Neural cell (in vitro differentiated cells): Measurements from ENCODE around the gene TTC31. TPM values are rescaled to one million over a fixed set of nuclear protein-coding genes. Genes with fewer than 3 reads are reported as not detected.

Experiments
- H2AFZ ChIP-seq: fragments of 200-600, 300-800 bp; sonication (generic), shearing (Covaris generic); 2 replicates; pipeline ENCODE4 v1.6.0; 2014; ENCODE audit warnings: low read depth, mild to moderate bottlenecking, antibody characterized with exemption, low read length, moderate library complexity
- H3F3A ChIP-seq: fragments of 200-600 bp; shearing (Covaris generic); 2 replicates; pipeline ENCODE4 v1.6.1; 2016; ENCODE audit warnings: mild to moderate bottlenecking, moderate library complexity, mixed read lengths, antibody characterized with exemption, low read length; ENCODE audit not compliant: insufficient read depth, poor library complexity, severe bottlenecking
- H3K27ac ChIP-seq: fragments of 200-600, 300-800 bp; sonication (generic), shearing (Covaris generic); 2 replicates; pipeline ENCODE4 v1.5.1; 2014; ENCODE audit warnings: mild to moderate bottlenecking, low read length, moderate library complexity
- H3K27me3 ChIP-seq: fragments of 300-800, 200-600 bp; sonication (generic), shearing (Covaris generic); 2 replicates; pipeline ENCODE4 v1.6.0; 2014; ENCODE audit warnings: mild to moderate bottlenecking, low read depth, low read length, moderate library complexity; ENCODE audit not compliant: insufficient read depth
- H3K36me3 ChIP-seq: fragments of 300-800, 200-600 bp; sonication (generic), shearing (Covaris generic); 2 replicates; pipeline ENCODE4 v1.5.1; 2014; ENCODE audit warnings: mild to moderate bottlenecking, antibody characterized with exemption, low read length, moderate library complexity; ENCODE audit not compliant: insufficient read depth
- H3K4me2 ChIP-seq: fragments of 300-800, 200-600 bp; sonication (generic), shearing (Covaris generic); 2 replicates; pipeline ENCODE4 v1.6.0; 2014; ENCODE audit warnings: mild to moderate bottlenecking, low read length
- H3K4me3 ChIP-seq: fragments of 300-800, 200-600 bp; sonication (generic), shearing (Covaris generic); 2 replicates; pipeline ENCODE4 v1.5.1; 2014; ENCODE audit warnings: mild to moderate bottlenecking, low read length, moderate library complexity
- H3K79me2 ChIP-seq: fragments of 200-600 bp; shearing (Covaris generic); replicated peaks from 2 replicates; pipeline ENCODE4 v1.6.0; 2014; ENCODE audit warnings: mild to moderate bottlenecking, low read length, moderate library complexity; ENCODE audit not compliant: insufficient read depth
- H3K9ac ChIP-seq: fragments of 300-800, 200-600 bp; sonication (generic), shearing (Covaris generic); 2 replicates; pipeline ENCODE4 v1.6.1; 2016; ENCODE audit warnings: mild to moderate bottlenecking, low read length, mixed read lengths
- H3K9me2 ChIP-seq: fragments of 200-600 bp; shearing (Covaris generic); 2 replicates; pipeline ENCODE4 v1.6.1; 2016; ENCODE audit warnings: mild to moderate bottlenecking, low read length, mixed read lengths; ENCODE audit not compliant: insufficient read depth
- H3K9me3 ChIP-seq: fragments of 200-600, 300-800 bp; sonication (generic), shearing (Covaris generic); 2 replicates; pipeline ENCODE4 v1.6.1; 2016; ENCODE audit warnings: mild to moderate bottlenecking, mixed run types, low read length, moderate library complexity, mixed read lengths
- H4K20me1 ChIP-seq: fragments of 200-600 bp; shearing (Covaris generic); 2 replicates; pipeline ENCODE4 v1.6.1; 2016; ENCODE audit warnings: mild to moderate bottlenecking, mixed run types; ENCODE audit not compliant: insufficient read depth
- CTCF ChIP-seq: fragments of 450-650 bp; IDR thresholded peaks from 2 replicates; pipeline ENCODE4 v1.5.1; 2014; ENCODE audit warnings: antibody characterized with exemption, mild to moderate bottlenecking, moderate library complexity; ENCODE audit not compliant: poor library complexity, severe bottlenecking
- EZH2 ChIP-seq: fragments of 200-600, 300-800 bp; shearing (Covaris generic), sonication (generic); IDR thresholded peaks from 2 replicates; pipeline ENCODE4 v1.6.1; 2014; ENCODE audit warnings: antibody characterized with exemption, low read length, borderline replicate concordance, mild to moderate bottlenecking; ENCODE audit not compliant: insufficient read depth, poor library complexity, severe bottlenecking
- RAD21 ChIP-seq: fragments of 450-650 bp; conservative IDR thresholded peaks from 2 replicates; pipeline ENCODE4 v1.6.1; 2014; ENCODE audit warnings: antibody characterized with exemption, mild to moderate bottlenecking, moderate library complexity
- REST ChIP-seq: IDR thresholded peaks from 2 replicates; pipeline ENCODE4 v1.6.1; 2012; ENCODE audit warnings: borderline replicate concordance
- SMC3 ChIP-seq: fragments of 450-650 bp; conservative IDR thresholded peaks from 2 replicates; pipeline ENCODE4 v1.6.1; 2014; ENCODE audit warnings: antibody characterized with exemption, mild to moderate bottlenecking, moderate library complexity; ENCODE audit not compliant: poor library complexity
- TAF1 ChIP-seq: IDR thresholded peaks from 2 replicates; pipeline ENCODE4 v1.6.1; 2012; ENCODE audit warnings: low read depth
- polyA plus RNA-seq: library from polyadenylated mRNA; depleted of rRNA; stranded (reverse); fragments of >200 nt; gene quantifications from 2 replicates; pipeline ENCODE4 v1.2.3, GENCODE V29; 2014

The TTC31 gene
- polyA plus RNA-seq, 1 donor from 2014 or later = 11.0 TPM

GRCh38 chr2:74502147-74502719, 19.4 kb downstream of the TTC31 start:
- no peak overlapping the region for H3K4me2 ChIP-seq
- TF ChIP-seq EZH2 (peak; percentile 61), TAF1 (no peak)

DNA sequence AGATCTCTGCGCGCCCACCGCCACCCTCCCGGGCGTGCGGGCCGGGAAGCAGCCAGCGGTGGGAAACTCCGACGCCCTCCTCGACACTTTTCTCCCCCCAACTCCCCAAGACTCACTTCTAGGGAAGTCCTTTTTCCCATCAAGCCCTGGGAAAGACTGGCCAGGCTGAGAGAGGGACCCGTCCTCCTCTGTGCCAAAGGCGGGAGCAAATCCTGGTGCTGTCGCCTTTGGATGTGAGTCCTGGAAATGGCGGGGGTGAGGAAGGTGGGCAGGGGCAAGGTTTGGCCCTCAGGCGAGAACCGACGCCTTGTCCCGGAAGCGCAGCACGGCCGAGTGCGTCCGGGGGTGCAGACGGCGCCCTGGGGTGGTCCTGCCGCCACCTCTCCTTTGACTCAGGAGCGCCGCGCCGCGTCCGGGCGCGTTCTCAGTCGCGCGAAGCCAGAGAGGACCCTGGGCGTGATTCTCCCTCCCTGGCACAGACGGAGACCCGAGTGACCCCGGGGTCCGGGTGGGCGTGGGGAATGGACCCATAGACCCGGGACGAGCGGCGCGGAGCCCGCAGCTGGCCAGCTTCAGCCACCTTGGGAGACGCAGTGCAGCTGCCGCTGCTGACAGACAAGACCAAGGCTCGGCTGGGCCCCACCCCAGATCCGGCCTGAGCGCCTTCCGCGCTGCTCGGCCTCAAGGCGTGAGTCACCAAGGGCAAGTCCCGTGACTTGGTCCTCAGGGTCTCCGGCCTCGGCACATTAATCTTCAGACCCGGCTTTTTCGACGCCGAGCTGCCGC, 20.0 kb downstream of the TTC31 start:
- peaks cover 80% of the 10 kb centered on the region for H3K27me3 ChIP-seq
- TF ChIP-seq REST (no peak), RAD21 (no peak), SMC3 (no peak), EZH2 (peak; percentile 46), CTCF (peak; percentile 33)
- H2AFZ ChIP-seq = no peak overlapping the region
- no peaks in the 10 kb centered on the region for H3K9me3 ChIP-seq
- H3K9me2 ChIP-seq = no peaks in the 10 kb centered on the region
- no peak overlapping the region for H3K9ac ChIP-seq
- no peak overlapping the region for H3K4me2 ChIP-seq
- H4K20me1 ChIP-seq = no peaks in the 10 kb centered on the region
- no peaks in the 10 kb centered on the region for H3F3A ChIP-seq
- peaks cover 6% of the 10 kb centered on the region for H3K79me2 ChIP-seq
- H3K36me3 ChIP-seq = peaks cover 7% of the 10 kb centered on the region
- no peak overlapping the region for H3K27ac ChIP-seq
- H3K4me3 ChIP-seq = peak overlapping the region; percentile 30

More at GRCh38 chr2:74502147-74502719, 19.4 kb downstream of the TTC31 start:
- no peaks in the 10 kb centered on the region for H3K9me2 ChIP-seq
- no peaks in the 10 kb centered on the region for H3F3A ChIP-seq
- peaks cover 7% of the 10 kb centered on the region for H3K36me3 ChIP-seq
- no peak overlapping the region for H3K4me3 ChIP-seq
- no peak overlapping the region for H3K9ac ChIP-seq
- H3K27ac ChIP-seq = no peak overlapping the region
- H3K9me3 ChIP-seq = no peaks in the 10 kb centered on the region
- peaks cover 6% of the 10 kb centered on the region for H3K79me2 ChIP-seq
- H4K20me1 ChIP-seq = no peaks in the 10 kb centered on the region
- H3K27me3 ChIP-seq = peaks cover 87% of the 10 kb centered on the region
- no peak overlapping the region for H2AFZ ChIP-seq
